ENCODE measurements around the gene FERMT3.

Gene FERMT3

GRCh38 chr11:64186492-64187165 lies 19.9 kb upstream of the FERMT3 start:
- no peak for DNase-seq

DNA sequence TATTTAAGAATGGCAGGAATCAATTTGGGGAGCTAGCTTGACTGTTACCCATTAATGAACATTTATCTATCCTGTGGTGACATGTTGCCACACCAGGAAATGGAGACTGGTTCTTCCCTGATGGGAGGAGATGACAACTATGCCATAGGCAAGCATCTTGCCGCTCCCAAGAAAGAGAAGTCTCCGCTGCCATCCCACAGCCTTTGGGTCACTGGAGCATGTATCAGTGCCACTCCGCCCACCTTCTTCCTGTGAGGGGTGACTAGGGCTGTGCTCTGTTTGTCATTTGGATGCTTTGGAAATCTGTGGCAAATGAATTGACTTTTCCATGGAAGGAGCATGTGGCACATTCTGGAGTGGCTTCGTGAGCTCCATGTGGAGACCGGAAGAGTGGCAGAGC lies 14.1 kb upstream of the FERMT3 start:
- no peak for DNase-seq

DNA sequence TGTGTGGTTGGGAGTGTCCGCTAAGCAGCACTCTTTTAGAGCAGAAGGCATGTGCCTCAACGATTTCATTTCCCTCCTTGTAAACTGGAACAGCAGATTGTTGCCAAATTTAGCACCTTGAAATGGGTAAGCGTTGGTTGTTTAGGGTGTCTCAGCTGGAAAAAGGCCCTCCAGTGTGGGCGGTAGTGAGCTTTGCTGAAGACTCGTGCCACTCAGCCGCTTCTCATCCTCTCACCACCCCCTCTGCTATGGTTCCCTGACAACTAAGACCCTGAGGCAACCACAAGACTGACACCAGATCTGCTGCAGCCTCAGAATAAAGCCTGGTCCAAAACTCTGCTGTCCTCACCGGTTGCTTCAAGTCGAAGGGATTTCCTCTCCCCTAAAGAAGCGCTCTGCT lies 9.9 kb upstream of the FERMT3 start:
- no peak for DNase-seq

GRCh38 chr11:64198511-64198910 lies 8.0 kb upstream of the FERMT3 start:
- no peak for DNase-seq

DNA sequence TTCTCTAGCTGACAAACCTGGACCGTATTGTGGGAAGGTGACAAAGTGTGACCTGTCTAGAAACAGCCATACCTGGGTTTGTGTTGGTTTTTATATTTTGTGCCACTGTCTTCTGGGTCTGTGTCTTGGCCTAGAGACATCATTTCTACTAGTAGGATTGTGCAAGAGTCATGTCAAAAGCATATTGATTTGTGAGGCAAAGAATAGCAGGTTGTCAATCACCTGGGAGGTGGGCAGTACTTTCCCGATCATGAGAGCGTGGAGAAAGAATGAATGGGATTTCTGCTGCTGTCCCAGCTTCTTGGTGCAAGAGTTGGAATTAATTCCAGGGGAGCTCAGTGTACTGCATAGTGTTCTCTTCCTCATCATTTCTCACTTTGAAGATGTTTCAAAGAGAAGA lies 5.0 kb upstream of the FERMT3 start:
- DNase-seq = no peak

- no peak for DNase-seq
These were observed 3.5 kb upstream of the FERMT3 start for GRCh38 chr11:64202992-64203391.

DNA sequence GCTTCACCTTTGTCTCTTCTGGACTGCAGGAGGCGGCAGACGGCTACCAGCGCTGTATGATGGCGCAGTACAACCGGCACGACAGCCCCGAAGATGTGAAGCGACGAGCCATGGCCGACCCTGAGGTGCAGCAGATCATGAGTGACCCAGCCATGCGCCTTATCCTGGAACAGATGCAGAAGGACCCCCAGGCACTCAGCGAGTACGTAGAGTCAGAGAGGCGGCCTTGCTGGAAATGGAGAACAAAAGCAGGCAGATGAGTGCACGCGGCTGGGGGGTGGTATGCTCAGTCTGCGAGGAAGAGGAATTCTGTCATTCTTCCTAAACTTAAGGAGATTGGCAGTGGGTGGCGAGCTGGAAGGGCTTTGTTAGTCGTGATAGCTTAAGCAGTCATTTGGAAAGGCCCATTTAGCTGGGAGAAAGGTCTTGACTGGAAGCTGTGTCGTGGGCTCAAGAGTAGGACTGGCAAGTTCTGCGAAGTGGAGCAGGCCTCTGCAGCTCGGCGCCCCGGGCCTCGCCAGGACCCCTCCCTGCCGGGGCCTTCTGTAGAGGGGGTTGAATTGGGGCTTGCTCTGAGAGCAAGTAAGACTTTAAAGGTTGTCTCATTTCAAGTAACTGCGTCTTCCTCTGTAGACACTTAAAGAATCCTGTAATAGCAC lies 3.0 kb upstream of the FERMT3 start:
- no peak for DNase-seq

DNA sequence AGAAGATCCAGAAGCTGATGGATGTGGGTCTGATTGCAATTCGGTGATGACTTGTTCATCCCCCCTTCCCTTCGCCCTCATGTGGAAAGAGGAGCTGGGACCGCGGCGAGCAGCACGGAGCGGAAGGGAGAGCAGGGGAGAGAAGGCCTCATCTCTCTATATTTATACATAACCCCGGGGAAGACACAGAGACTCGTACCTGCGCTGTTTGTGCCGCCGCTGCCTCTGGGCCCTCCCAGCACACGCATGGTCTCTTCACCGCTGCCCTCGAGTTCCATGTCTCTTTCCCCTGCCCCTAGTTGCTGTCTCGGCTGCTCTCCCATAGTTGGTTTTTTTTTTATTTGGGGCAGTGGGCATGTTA lies 2.5 kb upstream of the FERMT3 start:
- DNase-seq = no peak

GRCh38 chr11:64204464-64204989 lies 2.0 kb upstream of the FERMT3 start:
- peak in 1 of 2 experiments; percentile 60 for DNase-seq

- DNase-seq = no peak
These were observed 950 bp downstream of the FERMT3 start for GRCh38 chr11:64207256-64208085.

DNA sequence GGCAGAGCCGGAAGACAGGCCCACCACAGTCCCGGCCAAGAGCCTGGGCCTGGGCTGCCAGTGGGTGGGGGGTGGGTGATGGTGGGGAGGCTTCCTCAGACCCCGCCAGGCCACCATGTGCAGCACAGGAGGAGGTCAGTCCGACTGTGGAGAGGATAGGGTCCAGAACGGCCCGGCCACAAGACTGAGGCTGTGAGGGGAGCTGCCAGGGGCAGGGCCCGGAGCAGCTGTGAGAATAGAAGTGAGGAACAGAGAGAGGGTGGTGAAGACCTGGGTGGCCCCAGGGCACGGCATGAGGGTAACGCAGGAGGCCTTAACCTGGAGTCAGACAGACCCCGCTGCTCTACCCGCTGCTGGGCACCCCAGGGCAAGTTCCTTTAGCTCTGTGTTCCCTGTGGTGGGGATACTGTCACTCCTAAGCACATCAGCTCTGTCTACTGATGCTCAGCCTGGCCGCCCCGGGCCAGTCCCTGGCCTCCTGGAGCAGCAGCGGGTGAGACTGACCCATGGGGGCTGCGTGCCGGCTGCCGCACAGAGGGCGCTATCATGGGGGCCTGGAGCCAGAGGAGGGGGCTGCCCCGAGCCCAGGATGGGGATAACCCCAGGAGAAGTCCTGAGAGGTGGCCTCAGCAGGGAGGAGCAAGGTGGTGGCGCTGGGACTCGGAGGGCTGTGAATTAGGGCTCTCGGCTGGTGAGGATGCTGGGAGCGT lies 1.7 kb downstream of the FERMT3 start:
- no peak for DNase-seq

DNA sequence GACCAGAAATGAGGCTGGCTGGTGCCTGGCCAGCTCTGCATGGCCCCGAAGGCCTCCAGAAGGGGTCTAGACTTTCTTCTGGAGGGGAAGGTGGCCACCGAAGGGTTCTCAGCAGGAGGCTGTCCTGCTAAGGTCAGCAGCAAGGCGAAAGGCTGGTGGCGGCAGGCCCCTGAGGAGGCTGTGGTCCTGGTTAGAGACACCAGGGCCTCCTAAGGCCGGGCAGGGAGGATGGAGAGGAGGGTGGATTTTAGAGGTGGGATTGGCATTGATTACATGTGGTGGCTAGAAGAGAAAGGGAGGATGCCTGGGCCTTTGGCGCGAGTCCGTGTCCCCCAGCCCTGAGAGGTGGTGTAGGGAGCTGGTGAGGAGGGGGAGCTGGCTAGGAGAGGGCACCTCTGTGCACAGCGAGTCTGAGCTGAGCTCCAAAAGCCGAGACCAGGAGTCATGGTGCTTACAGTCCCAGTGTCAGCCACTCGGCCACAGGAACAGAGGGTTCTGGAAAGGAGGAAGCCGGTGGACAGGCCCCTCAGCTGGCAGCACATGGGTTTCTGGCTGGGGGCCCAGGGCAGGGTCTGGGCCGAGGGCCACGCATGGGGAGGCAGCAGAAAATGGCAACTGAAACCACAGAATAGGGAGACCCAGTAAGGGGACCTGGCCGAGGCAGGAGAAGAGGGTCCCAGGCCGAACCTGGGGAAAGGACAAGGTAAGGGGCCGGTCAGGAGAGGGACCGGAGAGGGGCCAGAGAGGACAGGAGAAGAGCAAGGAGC lies 2.5 kb downstream of the FERMT3 start:
- no peak for DNase-seq

GRCh38 chr11:64209563-64209843 lies 3.0 kb downstream of the FERMT3 start:
- DNase-seq = no peak

DNA sequence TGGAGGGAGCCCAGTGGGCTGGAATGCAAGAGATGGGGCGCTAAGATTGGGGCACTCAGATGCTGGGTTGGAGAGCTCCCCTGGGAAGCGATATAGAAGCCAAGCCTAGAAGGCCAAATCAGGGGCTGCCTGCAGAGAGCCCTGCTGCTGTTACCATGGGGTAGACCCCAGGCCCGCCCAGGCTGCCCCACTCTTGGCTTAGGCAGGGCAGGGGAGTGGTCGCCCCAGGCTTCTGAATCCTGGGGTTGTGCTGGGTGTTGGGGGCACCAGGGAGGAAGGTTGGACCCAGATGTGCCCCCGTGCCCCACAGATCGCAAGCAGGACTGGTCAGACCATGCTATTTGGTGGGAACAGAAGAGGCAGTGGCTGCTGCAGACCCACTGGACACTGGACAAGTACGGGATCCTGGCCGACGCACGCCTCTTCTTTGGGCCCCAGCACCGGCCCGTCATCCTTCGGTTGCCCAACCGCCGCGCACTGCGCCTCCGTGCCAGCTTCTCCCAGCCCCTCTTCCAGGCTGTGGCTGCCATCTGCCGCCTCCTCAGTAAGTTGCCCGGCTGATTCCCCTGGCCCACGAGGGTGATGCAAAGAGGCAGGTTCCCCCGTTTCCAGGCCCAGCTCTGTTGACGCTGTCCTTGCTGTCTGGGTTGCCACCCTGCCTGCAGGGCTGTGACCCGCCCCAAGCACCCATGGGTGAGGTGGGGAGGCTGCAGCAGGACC lies 3.9 kb downstream of the FERMT3 start:
- DNase-seq = no peak

DNA sequence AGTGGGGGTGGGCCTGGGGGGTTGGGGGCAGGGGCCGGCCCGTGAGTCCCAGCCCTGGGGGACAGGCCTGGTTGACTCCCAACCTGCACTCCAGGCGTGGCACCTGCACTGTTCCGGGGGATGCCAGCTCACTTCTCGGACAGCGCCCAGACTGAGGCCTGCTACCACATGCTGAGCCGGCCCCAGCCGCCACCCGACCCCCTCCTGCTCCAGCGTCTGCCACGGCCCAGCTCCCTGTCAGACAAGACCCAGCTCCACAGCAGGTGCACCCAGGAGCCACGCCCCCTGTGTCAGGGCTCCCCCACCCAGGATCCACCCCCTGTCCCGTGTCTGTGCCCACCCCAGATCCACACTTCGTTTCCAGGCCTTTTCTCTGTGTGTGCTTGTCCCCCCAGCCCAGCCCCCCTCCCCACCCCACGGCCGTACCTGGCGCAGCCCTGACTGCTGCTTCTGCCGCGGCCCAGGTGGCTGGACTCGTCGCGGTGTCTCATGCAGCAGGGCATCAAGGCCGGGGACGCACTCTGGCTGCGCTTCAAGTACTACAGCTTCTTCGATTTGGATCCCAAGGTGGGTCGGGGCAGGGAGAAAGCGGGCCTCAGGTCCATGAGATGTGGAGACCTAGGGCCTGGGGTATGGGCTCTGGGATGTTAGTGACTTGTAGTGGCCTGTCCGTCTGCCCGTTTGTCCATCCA lies 4.8 kb downstream of the FERMT3 start:
- DNase-seq = no peak

DNA sequence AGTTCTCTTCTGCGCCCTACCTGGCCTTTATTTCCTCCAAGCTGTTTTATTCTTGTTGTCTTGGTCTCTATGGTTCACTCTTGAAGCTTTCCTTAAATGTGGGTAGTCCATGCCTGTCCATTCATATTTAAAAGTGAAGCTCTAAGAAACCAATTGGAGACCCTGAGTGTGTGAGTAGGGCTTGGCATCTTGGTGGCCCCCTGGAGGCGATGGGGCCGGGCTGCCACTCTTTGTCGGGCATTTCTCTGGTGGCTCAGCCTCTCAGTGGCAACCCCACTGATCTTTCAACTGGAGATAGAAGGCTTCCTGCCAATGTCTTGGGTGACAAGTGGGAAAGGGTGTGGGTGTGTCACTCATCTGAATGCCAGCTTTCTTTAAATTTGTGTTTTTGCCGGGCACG lies 10.4 kb downstream of the FERMT3 start:
- no peak for DNase-seq

DNA sequence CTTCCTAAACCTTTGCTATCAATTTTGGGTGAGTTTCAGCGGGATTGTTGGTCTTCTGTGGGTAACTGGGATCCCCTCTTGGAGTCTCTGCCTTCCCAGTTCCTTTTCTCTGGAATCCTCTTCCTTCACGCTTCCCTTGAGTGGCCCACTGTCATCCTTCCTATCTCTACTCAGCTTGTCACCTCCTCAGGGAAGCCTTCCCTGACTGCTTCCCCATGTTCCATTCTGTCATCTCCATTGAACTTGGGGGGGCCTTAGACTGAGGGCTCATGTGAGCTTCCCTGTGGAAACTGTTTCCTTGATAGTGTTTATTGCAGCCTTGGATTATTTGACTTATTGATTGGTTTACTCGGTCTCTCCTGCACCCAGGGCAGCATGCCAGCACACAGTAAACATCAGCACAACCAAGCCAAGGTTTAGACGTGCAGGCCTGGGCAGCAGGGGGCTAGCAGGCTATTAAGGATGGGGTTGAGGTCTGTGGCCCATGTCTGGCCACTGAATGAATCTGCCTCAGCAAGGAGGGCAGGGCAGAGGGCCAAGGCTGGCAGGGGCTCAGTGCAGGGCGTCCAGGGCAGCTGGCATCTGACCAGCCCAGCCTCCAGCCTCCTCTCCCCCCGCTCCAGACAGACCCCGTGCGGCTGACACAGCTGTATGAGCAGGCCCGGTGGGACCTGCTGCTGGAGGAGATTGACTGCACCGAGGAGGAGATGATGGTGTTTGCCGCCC lies 12.3 kb downstream of the FERMT3 start:
- no peak for DNase-seq

GRCh38 chr11:64219354-64219684 lies 12.8 kb downstream of the FERMT3 start:
- DNase-seq = no peak

DNA sequence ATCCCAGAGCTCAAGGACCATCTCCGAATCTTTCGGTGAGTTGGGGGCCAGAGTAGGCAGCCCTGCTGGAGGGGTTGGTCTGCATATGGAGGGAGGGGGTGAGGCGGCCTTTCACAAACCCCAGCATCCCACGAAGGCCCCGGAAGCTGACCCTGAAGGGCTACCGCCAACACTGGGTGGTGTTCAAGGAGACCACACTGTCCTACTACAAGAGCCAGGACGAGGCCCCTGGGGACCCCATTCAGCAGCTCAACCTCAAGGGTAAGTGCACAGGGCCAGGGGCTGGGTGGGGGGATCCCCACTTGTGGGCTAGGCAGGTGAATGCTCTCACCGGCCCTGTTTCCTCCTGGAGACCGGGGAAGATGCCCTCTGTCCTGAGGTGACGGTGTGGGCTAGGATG lies 13.2 kb downstream of the FERMT3 start:
- no peak for DNase-seq

DNA sequence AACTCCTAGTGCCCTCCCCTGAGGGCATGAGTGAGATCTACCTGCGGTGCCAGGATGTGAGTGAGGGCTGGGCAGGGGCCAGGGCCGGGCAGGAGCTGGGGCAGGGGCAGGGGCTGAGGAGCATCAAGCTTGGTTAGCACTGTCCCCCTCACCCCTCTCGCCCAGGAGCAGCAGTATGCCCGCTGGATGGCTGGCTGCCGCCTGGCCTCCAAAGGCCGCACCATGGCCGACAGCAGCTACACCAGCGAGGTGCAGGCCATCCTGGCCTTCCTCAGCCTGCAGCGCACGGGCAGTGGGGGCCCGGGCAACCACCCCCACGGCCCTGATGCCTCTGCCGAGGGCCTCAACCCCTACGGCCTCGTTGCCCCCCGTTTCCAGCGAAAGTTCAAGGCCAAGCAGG lies 13.8 kb downstream of the FERMT3 start:
- DNase-seq = no peak

- DNase-seq = no peak
These were observed 14.3 kb downstream of the FERMT3 start for GRCh38 chr11:64220798-64221197.
